ENCODE data around the gene SUPT7L. TPM values are rescaled to one million over a fixed set of nuclear protein-coding genes. Genes with fewer than 3 reads are reported as not detected.
"Not testable (repeated sequence)": the region's sequence is repeated elsewhere in the genome, so short reads cannot be mapped to it uniquely, and the experiment has no call there.

SUPT7L gene
- total RNA-seq, 1 experiment from 2014 or later = 25.2 TPM

DNA sequence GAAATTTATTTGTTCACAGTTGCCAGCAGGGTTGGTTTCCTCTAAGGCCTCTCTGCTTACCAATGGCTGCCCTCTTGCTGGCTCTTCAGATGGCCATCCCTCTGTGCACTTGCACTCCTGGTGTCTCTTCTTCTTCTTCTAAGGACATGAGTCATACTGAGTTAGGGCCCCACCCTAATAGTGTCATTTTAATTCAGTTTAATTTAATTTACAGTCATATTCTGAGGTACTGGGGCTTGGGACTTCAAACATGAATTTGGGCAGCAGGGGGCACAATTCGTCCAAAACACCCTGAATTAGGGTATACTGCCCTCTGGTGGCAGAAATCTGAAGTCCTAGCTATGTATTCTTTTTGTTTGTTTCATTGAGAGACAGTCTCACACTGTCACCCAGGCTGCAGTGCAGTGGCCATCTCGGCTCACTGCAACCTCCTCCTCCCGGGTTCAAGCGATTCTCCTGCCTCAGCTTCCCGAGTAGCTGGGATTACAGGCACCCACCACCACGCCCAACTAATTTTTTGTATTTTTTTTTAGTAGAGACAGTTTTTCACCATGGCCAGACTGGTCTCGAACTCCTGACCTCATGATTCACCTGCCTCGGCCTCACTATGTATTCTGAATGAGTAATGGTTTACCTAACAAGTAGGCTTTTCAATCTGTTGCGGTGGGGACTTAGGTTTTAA is 20.1 kb upstream of the SUPT7L start (continued):
- TF ChIP-seq, protein P1, sequence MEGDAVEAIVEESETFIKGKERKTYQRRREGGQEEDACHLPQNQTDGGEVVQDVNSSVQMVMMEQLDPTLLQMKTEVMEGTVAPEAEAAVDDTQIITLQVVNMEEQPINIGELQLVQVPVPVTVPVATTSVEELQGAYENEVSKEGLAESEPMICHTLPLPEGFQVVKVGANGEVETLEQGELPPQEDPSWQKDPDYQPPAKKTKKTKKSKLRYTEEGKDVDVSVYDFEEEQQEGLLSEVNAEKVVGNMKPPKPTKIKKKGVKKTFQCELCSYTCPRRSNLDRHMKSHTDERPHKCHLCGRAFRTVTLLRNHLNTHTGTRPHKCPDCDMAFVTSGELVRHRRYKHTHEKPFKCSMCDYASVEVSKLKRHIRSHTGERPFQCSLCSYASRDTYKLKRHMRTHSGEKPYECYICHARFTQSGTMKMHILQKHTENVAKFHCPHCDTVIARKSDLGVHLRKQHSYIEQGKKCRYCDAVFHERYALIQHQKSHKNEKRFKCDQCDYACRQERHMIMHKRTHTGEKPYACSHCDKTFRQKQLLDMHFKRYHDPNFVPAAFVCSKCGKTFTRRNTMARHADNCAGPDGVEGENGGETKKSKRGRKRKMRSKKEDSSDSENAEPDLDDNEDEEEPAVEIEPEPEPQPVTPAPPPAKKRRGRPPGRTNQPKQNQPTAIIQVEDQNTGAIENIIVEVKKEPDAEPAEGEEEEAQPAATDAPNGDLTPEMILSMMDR (IDR thresholded peaks at IDR 0.05 in 2 of 3, conservative IDR thresholded peaks at IDR 0.05 in 1 of 3; ENCODE audit: borderline replicate concordance in 1 of 3, insufficient read depth in 1 of 3, low read depth in 2 of 3, low read length in 2 of 3) = peak; percentile 89 to 100 (median 98)
- peak; percentile 50 for TF ChIP-seq SP1 (IDR thresholded peaks at IDR 0.05; ENCODE audit: low read depth)
- no peak for TF ChIP-seq TCF7L2 (IDR thresholded peaks at IDR 0.05; ENCODE audit: borderline replicate concordance, extremely low read depth, insufficient read depth, insufficient read length)

DNA sequence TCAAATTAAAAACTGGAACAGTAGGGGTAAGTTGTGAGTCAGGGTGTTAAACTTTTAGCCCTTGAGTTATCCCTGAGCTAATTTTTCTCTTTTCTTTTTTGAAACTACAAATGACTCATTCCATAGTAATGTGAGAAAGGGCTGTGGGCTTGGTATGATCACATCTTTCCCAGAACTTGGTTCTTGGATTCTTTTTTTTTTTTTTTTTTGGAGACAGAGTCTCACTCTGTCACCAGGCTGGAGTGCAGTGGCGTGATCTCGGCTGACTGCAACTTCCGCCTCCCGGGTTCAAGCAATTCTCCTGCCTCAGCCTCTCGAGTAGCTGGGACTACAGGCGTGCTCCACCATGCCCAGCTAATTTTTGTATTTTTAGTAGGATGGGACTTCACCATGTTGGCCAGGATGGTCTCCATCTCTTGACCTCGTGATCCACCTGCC is 18.9 kb upstream of the SUPT7L start:
- H2AFZ ChIP-seq (ENCODE audit: low read depth, low read length, poor library complexity, severe bottlenecking); RAD21 ChIA-PET (ENCODE audit: low non-redundant PET in 1 of 2, low total read pairs in 2 of 2, uncharacterized antibody in 2 of 2, unreplicated experiment in 2 of 2); H3K9me3 ChIP-seq (ENCODE audit: control insufficient read depth in 1 of 2, insufficient read depth in 1 of 2, low read depth in 1 of 2, low read length in 2 of 2); H3K79me2 ChIP-seq (ENCODE audit: insufficient read depth, low read length); H3K27me3 ChIP-seq (ENCODE audit: insufficient read depth, low read length); BruUV-seq (replicated peaks); H4K20me1 ChIP-seq (ENCODE audit: insufficient read depth); H3K9me2 ChIP-seq (ENCODE audit: insufficient read depth): not testable (repeated sequence)
- Histone ChIP-seq H3K9ac (ENCODE audit: low read length) (peak overlapping the region; percentile 39), H3K4me1 (ENCODE audit: control insufficient read depth in 1 of 2, insufficient read depth in 2 of 2, low read length in 2 of 2) (peaks cover 25 to 35% of the 10 kb centered on the region in 2 experiments), H3K4me3 (replicated peaks in 1 of 2; ENCODE audit: low read depth in 1 of 2, low read length in 2 of 2) (peak overlapping the region in 1 of 2 experiments; percentile 40; a peak in 2 of 4 replicates), H3K27ac (ENCODE audit: low read depth, low read length) (peak overlapping the region; percentile 70), H3K4me2 (ENCODE audit: low read length) (peak overlapping the region; percentile 71), H3K36me3 (ENCODE audit: control insufficient read depth in 1 of 2, insufficient read depth in 2 of 2, low read length in 2 of 2) (peaks cover 9 to 13% of the 10 kb centered on the region in 2 experiments; a peak in 3 of 4 replicates)
- intact Hi-C loops (cut with micrococcal nuclease) = loop anchor here (2.0 to 5.0 kb wide), 2 partner anchors 715 to 770 kb away; no protein-coding TSS in a partner anchor
- peak; percentile 68 for TF ChIP-seq FOSL1 (IDR thresholded peaks at IDR 0.05; ENCODE audit: low read depth)
- peak; percentile 68 for TF ChIP-seq JUND (IDR thresholded peaks at IDR 0.05)
- peak; percentile 49; the same call in 1 of the 2 replicates for TF ChIP-seq SP1 (IDR thresholded peaks at IDR 0.05; ENCODE audit: low read depth)
- TF ChIP-seq RAD21 (IDR thresholded peaks at IDR 0.05; ENCODE audit: low read depth) = peak; percentile 7; the same call in 1 of the 2 replicates
- TF ChIP-seq CBX3 (IDR thresholded peaks at IDR 0.05; ENCODE audit: low read depth) = peak; percentile 19; the same call in 1 of the 2 replicates
- DNase-seq (ENCODE audit: low read depth, low spot score) (peak; percentile 65), ATAC-seq (peak; percentile 49)
- CTCF ChIA-PET = interaction anchor here (1.1 to 2.9 kb wide), 15 partner anchors 8 to 939 kb away, joined by 3 to 22 read pairs (median 7); partner anchors contain the start of gene PPM1G
- POLR2A ChIA-PET = interaction anchor here (1.1 kb wide), 1 partner anchor 19 kb away, joined by 3 read pairs; the partner anchor contains the start of genes SLC4A1AP and SUPT7L

All from HCT116 (cell line).